GM21528 (cell line): Measurements from ENCODE around the gene PTPN2.
A peak's percentile ranks its signal among the peaks of the same experiment; 100 is the strongest.
"Not testable (repeated sequence)": the region's sequence is repeated elsewhere in the genome, so short reads cannot be mapped to it uniquely, and the experiment has no call there.

Experiments
- ATAC-seq: cut with Tn5 transposase; IDR thresholded peaks from one replicate; pipeline ENCODE4 v1.9.1; 2021; ENCODE audit warnings: mild to moderate bottlenecking, moderate library complexity; ENCODE audit not compliant: unreplicated experiment, low FRiP score

PTPN2 gene

GRCh38 chr18:12883684-12884405 lies at the start of gene PTPN2:
TSS of gene PTPN2 (minus strand) at chr18:12884237. CDS start at chr18:12884141, 96 bp downstream.
- peak; percentile 74 for ATAC-seq

GRCh38 chr18:12933327-12933726 lies 49.3 kb upstream of the PTPN2 start:
- no peak for ATAC-seq

GRCh38 chr18:12930908-12931307 lies 46.9 kb upstream of the PTPN2 start:
- ATAC-seq, result no peak

- no peak for ATAC-seq
Measured at GRCh38 chr18:12930376-12930775, 46.3 kb upstream of the PTPN2 start.

- no peak for ATAC-seq
Measured at GRCh38 chr18:12929477-12930083, 45.5 kb upstream of the PTPN2 start.

GRCh38 chr18:12928641-12929040 lies 44.6 kb upstream of the PTPN2 start:
- ATAC-seq, result no peak

GRCh38 chr18:12928206-12928605 lies 44.2 kb upstream of the PTPN2 start:
- no peak for ATAC-seq

- no peak for ATAC-seq
Measured at GRCh38 chr18:12924616-12925015, 40.6 kb upstream of the PTPN2 start.

GRCh38 chr18:12922266-12922665 lies 38.2 kb upstream of the PTPN2 start:
- ATAC-seq, result no peak

- ATAC-seq, result no peak
Measured at GRCh38 chr18:12921178-12921577, 37.1 kb upstream of the PTPN2 start.

- ATAC-seq, result no peak
Measured at GRCh38 chr18:12911929-12912703, 28.1 kb upstream of the PTPN2 start.

- no peak for ATAC-seq
Measured at GRCh38 chr18:12911025-12911928, 27.2 kb upstream of the PTPN2 start.

- no peak for ATAC-seq
Measured at GRCh38 chr18:12908706-12909105, 24.7 kb upstream of the PTPN2 start.

GRCh38 chr18:12907258-12907925 lies 23.4 kb upstream of the PTPN2 start:
- ATAC-seq, result no peak

- no peak for ATAC-seq
Measured at GRCh38 chr18:12906773-12907172, 22.7 kb upstream of the PTPN2 start.

GRCh38 chr18:12906119-12906518 lies 22.1 kb upstream of the PTPN2 start:
- ATAC-seq, result no peak

- no peak for ATAC-seq
Measured at GRCh38 chr18:12904012-12904516, 20.0 kb upstream of the PTPN2 start.

- not testable (repeated sequence) for ATAC-seq
Measured at GRCh38 chr18:12901208-12901607, 17.2 kb upstream of the PTPN2 start.

- not testable (repeated sequence) for ATAC-seq
Measured at GRCh38 chr18:12896784-12897333, 12.8 kb upstream of the PTPN2 start.
